NOMO-1 (cell line): ENCODE results near the gene CUX1.
"Not testable (repeated sequence)": the region's sequence is repeated elsewhere in the genome, so short reads cannot be mapped to it uniquely, and the experiment has no call there.

ENCODE experiments used
- DNase-seq, 2 experiments: peaks; one replicate each; lab custom pipeline; 2025; ENCODE audit not compliant: unreplicated experiment in 2 of 2; lab: John Stamatoyannopoulos, UW

The CUX1 gene

GRCh38 chr7:101996131-101996691 lies 178.8 kb downstream of the CUX1 start:
- no peak for DNase-seq

GRCh38 chr7:101996876-101997275 lies 179.4 kb downstream of the CUX1 start:
- no peak for DNase-seq

- no peak for DNase-seq
Observed at GRCh38 chr7:101998029-101998905, 180.8 kb downstream of the CUX1 start.

- DNase-seq: no peak
Observed at GRCh38 chr7:101998906-101999240, 181.4 kb downstream of the CUX1 start.

- DNase-seq: no peak
Observed at GRCh38 chr7:101999393-101999792, 182.0 kb downstream of the CUX1 start.

- no peak for DNase-seq
Observed at GRCh38 chr7:102000123-102000522, 182.7 kb downstream of the CUX1 start.

- DNase-seq: no peak
Observed at GRCh38 chr7:102004229-102004628, 186.8 kb downstream of the CUX1 start.

- no peak for DNase-seq
Observed at GRCh38 chr7:102004848-102005247, 187.4 kb downstream of the CUX1 start.

GRCh38 chr7:102005933-102006480 lies 188.6 kb downstream of the CUX1 start:
- no peak for DNase-seq

GRCh38 chr7:102006695-102007094 lies 189.3 kb downstream of the CUX1 start:
- DNase-seq: no peak

GRCh38 chr7:102008535-102009262 lies 191.3 kb downstream of the CUX1 start:
- DNase-seq: no peak

- no peak for DNase-seq
Observed at GRCh38 chr7:102009628-102010027, 192.2 kb downstream of the CUX1 start.

- DNase-seq: not testable (repeated sequence)
Observed at GRCh38 chr7:102012112-102012830, 194.8 kb downstream of the CUX1 start.

- no peak for DNase-seq
Observed at GRCh38 chr7:102012941-102013461, 195.6 kb downstream of the CUX1 start.

GRCh38 chr7:102018876-102019275 lies 201.4 kb downstream of the CUX1 start:
- no peak for DNase-seq

GRCh38 chr7:102019461-102019860 lies 202.0 kb downstream of the CUX1 start:
- DNase-seq: no peak

GRCh38 chr7:102021841-102022618 lies 204.6 kb downstream of the CUX1 start:
- no peak for DNase-seq

- no peak for DNase-seq
Observed at GRCh38 chr7:102024005-102024768, 206.8 kb downstream of the CUX1 start.

- peak in 1 of 2 experiments; percentile 3 for DNase-seq
Observed at GRCh38 chr7:102024769-102025391, 207.5 kb downstream of the CUX1 start.
